ENCODE measurements around the gene GMPPB.

GMPPB gene

GRCh38 chr3:49709852-49710251, 13.9 kb downstream of the GMPPB start:
- H3K23ac ChIP-seq (ENCODE audit: low read length) = no peak overlapping the region
- H3K4me2 ChIP-seq (ENCODE audit: low read length) = no peak overlapping the region
- no peak overlapping the region for H3K9ac ChIP-seq (ENCODE audit: low read length)
- H3K79me2 ChIP-seq (ENCODE audit: control insufficient read depth, insufficient read depth, low read length) = no peaks in the 10 kb centered on the region
- no peak overlapping the region for H3K4me3 ChIP-seq (ENCODE audit: low read length)
- DNase-seq = no peak
- no peak overlapping the region for H3K18ac ChIP-seq (ENCODE audit: low read length)
- no peaks in the 10 kb centered on the region for H3K79me1 ChIP-seq (ENCODE audit: low read length)
- H3K27ac ChIP-seq (ENCODE audit: low read depth, low read length) = no peak overlapping the region
- H3K56ac ChIP-seq (ENCODE audit: low read length) = no peak overlapping the region
- H3K4ac ChIP-seq (ENCODE audit: low read depth, low read length) = no peak overlapping the region
- H2BK15ac ChIP-seq (replicated peaks; ENCODE audit: low read depth) = no peak overlapping the region
- no peak overlapping the region for H4K8ac ChIP-seq (ENCODE audit: low read depth, low read length)
- no peak overlapping the region for H2BK120ac ChIP-seq (ENCODE audit: low read depth, low read length)
- no peak overlapping the region for H2AK5ac ChIP-seq (ENCODE audit: low read length)
- no peaks in the 10 kb centered on the region for H3K36me3 ChIP-seq (ENCODE audit: control insufficient read depth, insufficient read depth, low read length)
- H3K27me3 ChIP-seq (ENCODE audit: insufficient read depth, low read length, poor library complexity) = no peaks in the 10 kb centered on the region
- H2BK5ac ChIP-seq (ENCODE audit: low read length) = no peak overlapping the region
- H3K4me1 ChIP-seq (ENCODE audit: control insufficient read depth, low read depth, low read length) = no peaks in the 10 kb centered on the region
- no CpG with 5 or more reads among the region's 8 CpGs for WGBS (ENCODE audit: extremely low coverage, insufficient coverage, low lambda C conversion rate)
- H4K5ac ChIP-seq (ENCODE audit: low read length) = no peak overlapping the region

DNA sequence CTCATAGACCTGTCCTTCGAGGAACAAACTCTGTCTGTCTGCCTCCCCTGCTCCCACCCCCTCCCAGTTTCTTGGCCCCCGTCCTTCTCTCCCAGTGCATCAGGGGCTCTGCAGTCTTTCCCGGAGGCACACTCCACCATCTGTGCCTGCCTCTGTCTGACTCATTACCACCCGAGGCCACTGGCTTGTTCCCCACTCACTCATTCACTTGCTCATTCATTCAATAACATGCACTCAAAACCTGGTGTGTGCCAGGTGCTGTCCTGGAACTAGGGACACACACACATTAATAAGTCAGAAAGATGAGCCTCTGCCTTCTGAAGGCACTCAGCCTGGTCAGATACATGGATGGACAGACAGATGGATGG, 16.7 kb downstream of the GMPPB start:
- no peak overlapping the region for H2BK15ac ChIP-seq (replicated peaks; ENCODE audit: low read depth)
- DNase-seq = no peak
- H2BK5ac ChIP-seq (ENCODE audit: low read length) = no peak overlapping the region
- no peak overlapping the region for H3K4me3 ChIP-seq (ENCODE audit: low read length)
- no peaks in the 10 kb centered on the region for H3K4me1 ChIP-seq (ENCODE audit: control insufficient read depth, low read depth, low read length)
- H4K8ac ChIP-seq (ENCODE audit: low read depth, low read length) = no peak overlapping the region
- H3K4ac ChIP-seq (ENCODE audit: low read depth, low read length) = no peak overlapping the region
- H3K79me2 ChIP-seq (ENCODE audit: control insufficient read depth, insufficient read depth, low read length) = no peaks in the 10 kb centered on the region
- H4K5ac ChIP-seq (ENCODE audit: low read length) = no peak overlapping the region
- peaks cover 3% of the 10 kb centered on the region for H3K36me3 ChIP-seq (ENCODE audit: control insufficient read depth, insufficient read depth, low read length)
- no peak overlapping the region for H3K4me2 ChIP-seq (ENCODE audit: low read length)
- no peaks in the 10 kb centered on the region for H3K27me3 ChIP-seq (ENCODE audit: insufficient read depth, low read length, poor library complexity)
- no peak overlapping the region for H3K18ac ChIP-seq (ENCODE audit: low read length)
- no peaks in the 10 kb centered on the region for H3K79me1 ChIP-seq (ENCODE audit: low read length)
- WGBS (ENCODE audit: extremely low coverage, insufficient coverage, low lambda C conversion rate) = no CpG with 5 or more reads among the region's 4 CpGs
- no peak overlapping the region for H3K23ac ChIP-seq (ENCODE audit: low read length)
- H2AK5ac ChIP-seq (ENCODE audit: low read length) = no peak overlapping the region
- H3K27ac ChIP-seq (ENCODE audit: low read depth, low read length) = no peak overlapping the region
- H3K56ac ChIP-seq (ENCODE audit: low read length) = no peak overlapping the region
- no peak overlapping the region for H3K9ac ChIP-seq (ENCODE audit: low read length)
- no peak overlapping the region for H2BK120ac ChIP-seq (ENCODE audit: low read depth, low read length)

DNA sequence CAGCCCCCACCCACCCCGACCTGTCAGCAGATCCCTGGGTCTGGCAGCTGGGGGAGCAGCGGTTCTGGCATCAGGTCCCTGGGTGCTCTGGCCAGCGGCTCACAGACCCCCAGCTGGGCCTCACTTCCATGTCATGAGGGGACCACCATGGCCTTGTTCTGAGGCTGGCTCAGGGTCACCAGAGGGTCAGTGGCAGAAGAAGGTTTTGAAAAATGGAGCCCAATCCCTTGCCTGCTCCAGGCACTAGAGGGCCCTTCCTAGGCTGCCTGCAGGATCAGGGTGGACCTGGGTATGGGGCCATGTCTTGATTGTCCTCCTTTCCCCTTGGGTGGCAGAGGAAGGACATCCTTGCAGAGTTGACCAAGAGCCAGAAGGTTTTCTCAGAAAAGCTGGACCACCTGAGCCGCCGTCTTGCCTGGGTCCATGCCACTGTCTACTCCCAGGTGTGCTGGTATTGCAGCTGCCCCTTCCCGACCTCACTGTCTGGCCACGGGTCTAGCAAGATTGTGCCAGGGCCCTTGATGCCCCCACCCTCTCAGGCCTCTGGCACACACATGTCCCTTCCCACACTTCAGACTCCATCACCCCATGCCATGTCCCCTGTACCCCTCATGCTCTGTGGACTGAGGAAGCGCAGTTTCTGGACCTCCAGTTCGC, 17.2 kb downstream of the GMPPB start:
- no CpG with 5 or more reads among the region's 9 CpGs for WGBS (ENCODE audit: extremely low coverage, insufficient coverage, low lambda C conversion rate)
- DNase-seq = no peak

GRCh38 chr3:49705390-49705960, 18.3 kb downstream of the GMPPB start:
- WGBS (ENCODE audit: extremely low coverage, insufficient coverage, low lambda C conversion rate) = no CpG with 5 or more reads among the region's 17 CpGs
- Histone ChIP-seq H4K8ac (ENCODE audit: low read depth, low read length) (no peak overlapping the region), H3K4me1 (ENCODE audit: control insufficient read depth, low read depth, low read length) (no peaks in the 10 kb centered on the region), H3K9ac (ENCODE audit: low read length) (no peak overlapping the region), H3K27me3 (ENCODE audit: insufficient read depth, low read length, poor library complexity) (no peaks in the 10 kb centered on the region), H2BK5ac (ENCODE audit: low read length) (no peak overlapping the region), H3K36me3 (ENCODE audit: control insufficient read depth, insufficient read depth, low read length) (peaks cover 3% of the 10 kb centered on the region), H3K18ac (ENCODE audit: low read length) (no peak overlapping the region), H3K56ac (ENCODE audit: low read length) (no peak overlapping the region), H4K5ac (ENCODE audit: low read length) (no peak overlapping the region), H3K4me2 (ENCODE audit: low read length) (no peak overlapping the region), H3K79me2 (ENCODE audit: control insufficient read depth, insufficient read depth, low read length) (no peaks in the 10 kb centered on the region), H2BK15ac (replicated peaks; ENCODE audit: low read depth) (no peak overlapping the region), H3K23ac (ENCODE audit: low read length) (no peak overlapping the region), H2BK120ac (ENCODE audit: low read depth, low read length) (no peak overlapping the region), H2AK5ac (ENCODE audit: low read length) (no peak overlapping the region), H3K27ac (ENCODE audit: low read depth, low read length) (no peak overlapping the region), H3K4ac (ENCODE audit: low read depth, low read length) (no peak overlapping the region), H3K79me1 (ENCODE audit: low read length) (no peaks in the 10 kb centered on the region), H3K4me3 (ENCODE audit: low read length) (no peak overlapping the region)
- no peak for DNase-seq

More for the DNA sequence above, 17.2 kb downstream of the GMPPB start:
- no peak overlapping the region for H3K9ac ChIP-seq (ENCODE audit: low read length)
- H3K79me1 ChIP-seq (ENCODE audit: low read length) = no peaks in the 10 kb centered on the region
- no peak overlapping the region for H2BK120ac ChIP-seq (ENCODE audit: low read depth, low read length)
- no peak overlapping the region for H3K18ac ChIP-seq (ENCODE audit: low read length)
- no peak overlapping the region for H3K27ac ChIP-seq (ENCODE audit: low read depth, low read length)
- no peak overlapping the region for H3K4me2 ChIP-seq (ENCODE audit: low read length)
- H3K23ac ChIP-seq (ENCODE audit: low read length) = no peak overlapping the region
- H4K5ac ChIP-seq (ENCODE audit: low read length) = no peak overlapping the region
- no peaks in the 10 kb centered on the region for H3K79me2 ChIP-seq (ENCODE audit: control insufficient read depth, insufficient read depth, low read length)
- no peak overlapping the region for H2AK5ac ChIP-seq (ENCODE audit: low read length)
- no peak overlapping the region for H4K8ac ChIP-seq (ENCODE audit: low read depth, low read length)
- no peak overlapping the region for H3K56ac ChIP-seq (ENCODE audit: low read length)
- H3K4me1 ChIP-seq (ENCODE audit: control insufficient read depth, low read depth, low read length) = no peaks in the 10 kb centered on the region
- no peak overlapping the region for H2BK15ac ChIP-seq (replicated peaks; ENCODE audit: low read depth)
- H3K4me3 ChIP-seq (ENCODE audit: low read length) = no peak overlapping the region
- no peak overlapping the region for H2BK5ac ChIP-seq (ENCODE audit: low read length)
- no peak overlapping the region for H3K4ac ChIP-seq (ENCODE audit: low read depth, low read length)
- no peaks in the 10 kb centered on the region for H3K27me3 ChIP-seq (ENCODE audit: insufficient read depth, low read length, poor library complexity)
- H3K36me3 ChIP-seq (ENCODE audit: control insufficient read depth, insufficient read depth, low read length) = peaks cover 3% of the 10 kb centered on the region

GRCh38 chr3:49704629-49705028, 19.1 kb downstream of the GMPPB start:
- Histone ChIP-seq H4K5ac (ENCODE audit: low read length) (no peak overlapping the region), H2BK120ac (ENCODE audit: low read depth, low read length) (no peak overlapping the region), H2AK5ac (ENCODE audit: low read length) (no peak overlapping the region), H3K4me2 (ENCODE audit: low read length) (no peak overlapping the region), H3K79me1 (ENCODE audit: low read length) (no peaks in the 10 kb centered on the region), H3K36me3 (ENCODE audit: control insufficient read depth, insufficient read depth, low read length) (peaks cover 3% of the 10 kb centered on the region), H3K27ac (ENCODE audit: low read depth, low read length) (no peak overlapping the region), H3K4ac (ENCODE audit: low read depth, low read length) (no peak overlapping the region), H3K4me1 (ENCODE audit: control insufficient read depth, low read depth, low read length) (no peaks in the 10 kb centered on the region), H3K79me2 (ENCODE audit: control insufficient read depth, insufficient read depth, low read length) (no peaks in the 10 kb centered on the region), H2BK5ac (ENCODE audit: low read length) (no peak overlapping the region), H3K9ac (ENCODE audit: low read length) (no peak overlapping the region), H3K4me3 (ENCODE audit: low read length) (no peak overlapping the region), H3K18ac (ENCODE audit: low read length) (no peak overlapping the region), H2BK15ac (replicated peaks; ENCODE audit: low read depth) (no peak overlapping the region), H3K23ac (ENCODE audit: low read length) (no peak overlapping the region), H3K27me3 (ENCODE audit: insufficient read depth, low read length, poor library complexity) (no peaks in the 10 kb centered on the region), H4K8ac (ENCODE audit: low read depth, low read length) (no peak overlapping the region), H3K56ac (ENCODE audit: low read length) (no peak overlapping the region)
- WGBS (ENCODE audit: extremely low coverage, insufficient coverage, low lambda C conversion rate) = no CpG with 5 or more reads among the region's 8 CpGs
- no peak for DNase-seq

- H3K9ac ChIP-seq (ENCODE audit: low read length) = no peak overlapping the region
- H3K79me1 ChIP-seq (ENCODE audit: low read length) = no peaks in the 10 kb centered on the region
- H2AK5ac ChIP-seq (ENCODE audit: low read length) = no peak overlapping the region
- H3K23ac ChIP-seq (ENCODE audit: low read length) = no peak overlapping the region
- no peaks in the 10 kb centered on the region for H3K79me2 ChIP-seq (ENCODE audit: control insufficient read depth, insufficient read depth, low read length)
- no peak for DNase-seq
- H2BK5ac ChIP-seq (ENCODE audit: low read length) = no peak overlapping the region
- no peak overlapping the region for H3K56ac ChIP-seq (ENCODE audit: low read length)
- H2BK120ac ChIP-seq (ENCODE audit: low read depth, low read length) = no peak overlapping the region
- H4K5ac ChIP-seq (ENCODE audit: low read length) = no peak overlapping the region
- H3K27me3 ChIP-seq (ENCODE audit: insufficient read depth, low read length, poor library complexity) = no peaks in the 10 kb centered on the region
- peaks cover 3% of the 10 kb centered on the region for H3K36me3 ChIP-seq (ENCODE audit: control insufficient read depth, insufficient read depth, low read length)
- H3K4me2 ChIP-seq (ENCODE audit: low read length) = no peak overlapping the region
- no peaks in the 10 kb centered on the region for H3K4me1 ChIP-seq (ENCODE audit: control insufficient read depth, low read depth, low read length)
- no peak overlapping the region for H3K4me3 ChIP-seq (ENCODE audit: low read length)
- no CpG with 5 or more reads among the region's 7 CpGs for WGBS (ENCODE audit: extremely low coverage, insufficient coverage, low lambda C conversion rate)
- H3K18ac ChIP-seq (ENCODE audit: low read length) = no peak overlapping the region
- H3K27ac ChIP-seq (ENCODE audit: low read depth, low read length) = no peak overlapping the region
- no peak overlapping the region for H2BK15ac ChIP-seq (replicated peaks; ENCODE audit: low read depth)
- H4K8ac ChIP-seq (ENCODE audit: low read depth, low read length) = no peak overlapping the region
- H3K4ac ChIP-seq (ENCODE audit: low read depth, low read length) = no peak overlapping the region
Measured at GRCh38 chr3:49703956-49704355, 19.8 kb downstream of the GMPPB start.
